GM12878 (cell line): ENCODE measurements around the gene TUB. TPM values are rescaled to one million over a fixed set of nuclear protein-coding genes. Genes with fewer than 3 reads are reported as not detected.

ENCODE experiments used
- ATAC-seq: fragments of 200-7000 bp; cut with Tn5 transposase; 3 replicates; pipeline ENCODE4 v1.9.1; 2020; ENCODE audit warnings: mild to moderate bottlenecking, moderate library complexity
- BruUV-seq: library from RNA; stranded (reverse); fragments of 400-500 nt; replicated peaks from 2 replicates; lab custom pipeline; 2021; lab: Mats Ljungman, UMichigan
- CTCF ChIA-PET: fragments of 300-600 bp; sonication (Branson Sonifier 250); formaldehyde crosslinking; extraction: SDS; loops from one replicate; lab custom pipeline; 2021; ENCODE audit warnings: inconsistent platforms; lab: Yijun Ruan, JAX
- POLR2A ChIA-PET: fragments of 350-600 bp; formaldehyde crosslinking; extraction: SDS; loops from one replicate; lab custom pipeline; 2021; ENCODE audit warnings: inconsistent platforms; lab: Charles Lee
- RAD21 ChIA-PET: fragments of 300-600 bp; sonication (Branson Sonifier 250); formaldehyde crosslinking; loops from one replicate; lab custom pipeline; 2023; ENCODE audit warnings: antibody characterized with exemption; ENCODE audit not compliant: unreplicated experiment; lab: Charles Lee
- SMC1A ChIA-PET: fragments of 300-600 bp; sonication (Branson Sonifier 250); formaldehyde crosslinking; loops from one replicate; lab custom pipeline; 2023; ENCODE audit not compliant: unreplicated experiment, uncharacterized antibody; lab: Charles Lee
- DNase-seq: peaks from one replicate; pipeline ENCODE4 v3.0.0-alpha.2; 2011; ENCODE audit warnings: low read depth, low spot score
- FAIRE-seq: peaks from 3 replicates; lab custom pipeline; 2011; peaks lifted over from hg19 to GRCh38; lab: Jason Lieb, UNC
- H2AFZ ChIP-seq: 2 replicates; pipeline ENCODE4 v1.6.0; 2011; ENCODE audit warnings: low read depth, low read length, control low read depth; ENCODE audit not compliant: control insufficient read depth
- H3K27ac ChIP-seq: 2 replicates; pipeline ENCODE4 v1.5.1; 2011; ENCODE audit warnings: control low read depth; ENCODE audit not compliant: control insufficient read depth, insufficient read depth
- H3K27me3 ChIP-seq, 2 experiments: replicated peaks in 1 of 2; 2 replicates each; pipeline versions ENCODE4 v1.6.0 to v1.6.1; 2011; ENCODE audit warnings: low read length in 1 of 2; ENCODE audit not compliant: control insufficient read depth in 2 of 2, insufficient read depth in 2 of 2
- H3K36me3 ChIP-seq, 2 experiments: 2 replicates each; pipeline ENCODE4 v1.5.1; 2011; ENCODE audit warnings: low read length in 1 of 2; ENCODE audit not compliant: control insufficient read depth in 2 of 2, insufficient read depth in 2 of 2
- H3K4me1 ChIP-seq: 2 replicates; pipeline ENCODE4 v1.6.1; 2011; ENCODE audit warnings: mild to moderate bottlenecking, low read length, moderate library complexity, mixed read lengths; ENCODE audit not compliant: control insufficient read depth, insufficient read depth
- H3K4me2 ChIP-seq: 2 replicates; pipeline ENCODE4 v1.6.0; 2011; ENCODE audit warnings: control low read depth; ENCODE audit not compliant: control insufficient read depth, insufficient read depth
- H3K4me3 ChIP-seq: fragments of 200-600 bp; sonication (generic); 2 replicates; pipeline ENCODE4 v1.5.1; 2016
- H3K79me2 ChIP-seq: 2 replicates; pipeline ENCODE4 v1.6.0; 2011; ENCODE audit warnings: low read length; ENCODE audit not compliant: control insufficient read depth, insufficient read depth
- H3K9ac ChIP-seq: 2 replicates; pipeline ENCODE4 v1.8.0; 2011; ENCODE audit warnings: low read length, control low read depth, mixed read lengths; ENCODE audit not compliant: control insufficient read depth, insufficient read depth
- H3K9me3 ChIP-seq: replicated peaks from 3 replicates; pipeline ENCODE4 v1.5.1; 2011; ENCODE audit warnings: mild to moderate bottlenecking, low read length; ENCODE audit not compliant: control insufficient read depth, insufficient read depth
- H4K20me1 ChIP-seq: 2 replicates; pipeline ENCODE4 v1.6.0; 2011; ENCODE audit not compliant: control insufficient read depth, insufficient read depth
- BMI1 ChIP-seq: fragments of 450-650 bp; IDR thresholded peaks from 2 replicates; pipeline ENCODE4 v1.6.1; 2016; ENCODE audit warnings: mild to moderate bottlenecking, moderate library complexity, borderline replicate concordance
- CTCF ChIP-seq, 3 experiments: IDR thresholded peaks in 2 of 3; conservative IDR thresholded peaks in 1 of 3; 2 replicates each; pipeline ENCODE4 v1.5.1; 2011; ENCODE audit warnings: low read depth in 3 of 3, low read length in 3 of 3, mild to moderate bottlenecking in 3 of 3, control low read depth in 2 of 3, moderate library complexity in 2 of 3, inconsistent platforms in 1 of 3, mixed read lengths in 1 of 3; ENCODE audit not compliant: control insufficient read depth in 2 of 3, insufficient read depth in 1 of 3; ENCODE audit errors: extremely low read depth in 1 of 3
- GATAD2B ChIP-seq: fragments of 450-650 bp; conservative IDR thresholded peaks from 2 replicates; pipeline ENCODE4 v1.6.1; 2017; ENCODE audit warnings: low read depth, mild to moderate bottlenecking, moderate library complexity
- IRF4 ChIP-seq: IDR thresholded peaks from 2 replicates; pipeline ENCODE4 v1.6.1; 2011; ENCODE audit warnings: low read depth, low read length
- MTA2 ChIP-seq: fragments of 450-650 bp; IDR thresholded peaks from 2 replicates; pipeline ENCODE4 v1.6.1; 2016; ENCODE audit warnings: low read depth, mild to moderate bottlenecking, moderate library complexity
- RAD51 ChIP-seq: fragments of 450-650 bp; IDR thresholded peaks from 2 replicates; pipeline ENCODE4 v1.6.1; 2016; ENCODE audit warnings: moderate library complexity, mild to moderate bottlenecking, inconsistent platforms
- RCOR1 ChIP-seq: conservative IDR thresholded peaks from 2 replicates; pipeline ENCODE4 v1.6.1; 2012; ENCODE audit warnings: low read depth, low read length, improper control_type of control experiment
- RELB ChIP-seq: fragments of 450-650 bp; IDR thresholded peaks from 2 replicates; pipeline ENCODE4 v1.6.1; 2017; ENCODE audit warnings: low read depth, mild to moderate bottlenecking, moderate library complexity
- REST ChIP-seq: IDR thresholded peaks from 2 replicates; pipeline ENCODE4 v1.6.1; 2012; ENCODE audit warnings: mild to moderate bottlenecking, low read depth, low read length
- SMAD1 ChIP-seq: fragments of 450-650 bp; IDR thresholded peaks from 2 replicates; pipeline ENCODE4 v1.6.1; 2018; ENCODE audit warnings: mild to moderate bottlenecking, low read depth; ENCODE audit not compliant: partially characterized antibody
- USF2 ChIP-seq: IDR thresholded peaks from 2 replicates; pipeline ENCODE4 v1.6.1; 2011; ENCODE audit warnings: low read depth, low read length, improper control_type of control experiment, borderline replicate concordance
- WGBS: methylation state at CpG from one replicate; pipeline ENCODE4 v1.1.6; 2016; ENCODE audit warnings: low lambda C conversion rate; ENCODE audit not compliant: insufficient replicate concordance, insufficient coverage; ENCODE audit errors: missing lambda C conversion rate; 5-methylcytosine and 5-hydroxymethylcytosine counted together
- in situ Hi-C: fragments of 300-500 bp; cut with MboI; formaldehyde crosslinking; loops from 9 replicates; pipeline ENCODE4 v1.14.3; 2018; ENCODE audit warnings: mixed read lengths
- intact Hi-C: fragments of 100-400 bp; cut with micrococcal nuclease; formaldehyde crosslinking; loops from one replicate; pipeline ENCODE4 v1.14.2; 2022; ENCODE audit not compliant: unreplicated experiment
- polyA plus RNA-seq, 11 experiments: library from polyadenylated mRNA; depleted of rRNA in 4 of 11; unstranded in 6 of 11; stranded (reverse) in 5 of 11; fragments of >200 nt; fragmentation: Nextera tagmentation in 4 of 11; fragmentation: Illumina TruSeq in 1 of 11; extraction: Ambion mirVana in 4 of 11; extraction: Trizol in 1 of 11; gene quantifications; 1 replicate in 1 of 11; 2 replicates in 10 of 11; pipeline versions ENCODE4 v1.2.1 to v1.2.3, GENCODE V29; 2011 to 2016; ENCODE audit warnings: inconsistent platforms in 2 of 11, missing spikeins in 2 of 11, low read depth in 1 of 11
- total RNA-seq, 4 experiments: library from RNA; depleted of rRNA in 3 of 4; stranded (reverse); fragments of >200 nt in 3 of 4; fragmentation: Illumina TruSeq in 1 of 4; extraction: Trizol in 1 of 4; gene quantifications; 2 replicates each; pipeline versions ENCODE4 v1.2.1 to v1.2.3, GENCODE V29; 2013 to 2021

TUB gene
- total and polyA plus RNA-seq, 10 of the 15 experiments (the other 5 are each of a cell fraction or from before 2014, with no cell fraction given): 0.01 to 0.06 (median 0.03) TPM; not detected in 6

GRCh38 chr11:8097468-8097867 is 16.5 kb downstream of the TUB start:
- in situ Hi-C loops: loop anchor here (5.0 kb wide), 1 partner anchor 90 kb away; no protein-coding TSS in a partner anchor
- FAIRE-seq: no peak
- WGBS: 35% methylated on average over 9 of the region's 9 CpGs

More at GRCh38 chr11:8097468-8097867, 16.5 kb downstream of the TUB start:
- TF ChIP-seq GATAD2B (no peak), CTCF (IDR thresholded peaks at IDR 0.05 in 2 of 3, conservative IDR thresholded peaks at IDR 0.05 in 1 of 3; ENCODE audit: control insufficient read depth in 2 of 3, extremely low read depth in 1 of 3, insufficient read depth in 1 of 3, low read depth in 3 of 3, low read length in 3 of 3) (no peak), RCOR1 (no peak), RAD51 (no peak), USF2 (no peak), RELB (no peak), IRF4 (no peak), REST (no peak), SMAD1 (no peak), BMI1 (no peak), MTA2 (no peak)
- Histone ChIP-seq H3K4me2 (no peak overlapping the region), H3K27ac (no peak overlapping the region), H3K27me3 (no peaks in the 10 kb centered on the region), H3K4me3 (no peak overlapping the region), H3K9ac (no peak overlapping the region), H3K36me3 (peaks cover 0 to 2% of the 10 kb centered on the region in 2 experiments; a peak in 1 of 4 replicates), H3K79me2 (no peaks in the 10 kb centered on the region), H3K9me3 (no peaks in the 10 kb centered on the region), H2AFZ (no peak overlapping the region), H3K4me1 (no peaks in the 10 kb centered on the region), H4K20me1 (no peaks in the 10 kb centered on the region)
- intact Hi-C loops: loop anchor here (10.0 kb wide), 1 partner anchor 203 kb away; no protein-coding TSS in a partner anchor
- CTCF ChIA-PET: interaction anchor here (0.6 to 3.7 kb wide), 5 partner anchors 8 to 92 kb away, joined by 3 to 94 read pairs (median 16); no protein-coding TSS in a partner anchor
- no peak for ATAC-seq
- DNase-seq: no peak
- POLR2A ChIA-PET: no interaction called here
- BruUV-seq: no TSS peak
- SMC1A ChIA-PET: interaction anchor here (1.1 to 1.7 kb wide), 2 partner anchors 60 to 65 kb away, joined by 3 to 4 read pairs; no protein-coding TSS in a partner anchor
- RAD21 ChIA-PET: interaction anchor here (0.7 to 3.7 kb wide), 2 partner anchors 30 to 64 kb away, joined by 3 to 30 read pairs; no protein-coding TSS in a partner anchor
